Muscle layer of duodenum (tissue), 2 donors: ENCODE measurements around the gene NR2F6.

Experiments used
- H3K27ac ChIP-seq: one replicate; pipeline ENCODE4 v1.7.0; 2013; ENCODE audit warnings: mild to moderate bottlenecking, low read length
- H3K27me3 ChIP-seq: one replicate; pipeline ENCODE4 v1.7.0; 2013; ENCODE audit warnings: low read depth, mild to moderate bottlenecking, control low read depth, low read length
- H3K36me3 ChIP-seq, 2 donors: one replicate each; pipeline ENCODE4 v1.7.0; 2013; ENCODE audit warnings: low read length in 2 of 2, control low read depth in 1 of 2, mild to moderate bottlenecking in 1 of 2; ENCODE audit not compliant: insufficient read depth in 2 of 2, control insufficient read depth in 1 of 2
- H3K4me1 ChIP-seq, 2 donors: one replicate each; pipeline ENCODE4 v1.7.0; 2013; ENCODE audit warnings: low read length in 2 of 2, mild to moderate bottlenecking in 2 of 2, control low read depth in 1 of 2, moderate library complexity in 1 of 2; ENCODE audit not compliant: insufficient read depth in 2 of 2, control insufficient read depth in 1 of 2
- H3K4me3 ChIP-seq, 2 donors: one replicate each; pipeline ENCODE4 v1.7.0; 2013; ENCODE audit warnings: low read length in 2 of 2, low read depth in 1 of 2, mild to moderate bottlenecking in 1 of 2
- H3K9me3 ChIP-seq, 2 donors: one replicate each; pipeline ENCODE4 v1.7.0; 2013; ENCODE audit warnings: low read length in 2 of 2, control low read depth in 1 of 2, mild to moderate bottlenecking in 1 of 2; ENCODE audit not compliant: control insufficient read depth in 1 of 2
- donor health status: healthy.

Gene NR2F6

DNA sequence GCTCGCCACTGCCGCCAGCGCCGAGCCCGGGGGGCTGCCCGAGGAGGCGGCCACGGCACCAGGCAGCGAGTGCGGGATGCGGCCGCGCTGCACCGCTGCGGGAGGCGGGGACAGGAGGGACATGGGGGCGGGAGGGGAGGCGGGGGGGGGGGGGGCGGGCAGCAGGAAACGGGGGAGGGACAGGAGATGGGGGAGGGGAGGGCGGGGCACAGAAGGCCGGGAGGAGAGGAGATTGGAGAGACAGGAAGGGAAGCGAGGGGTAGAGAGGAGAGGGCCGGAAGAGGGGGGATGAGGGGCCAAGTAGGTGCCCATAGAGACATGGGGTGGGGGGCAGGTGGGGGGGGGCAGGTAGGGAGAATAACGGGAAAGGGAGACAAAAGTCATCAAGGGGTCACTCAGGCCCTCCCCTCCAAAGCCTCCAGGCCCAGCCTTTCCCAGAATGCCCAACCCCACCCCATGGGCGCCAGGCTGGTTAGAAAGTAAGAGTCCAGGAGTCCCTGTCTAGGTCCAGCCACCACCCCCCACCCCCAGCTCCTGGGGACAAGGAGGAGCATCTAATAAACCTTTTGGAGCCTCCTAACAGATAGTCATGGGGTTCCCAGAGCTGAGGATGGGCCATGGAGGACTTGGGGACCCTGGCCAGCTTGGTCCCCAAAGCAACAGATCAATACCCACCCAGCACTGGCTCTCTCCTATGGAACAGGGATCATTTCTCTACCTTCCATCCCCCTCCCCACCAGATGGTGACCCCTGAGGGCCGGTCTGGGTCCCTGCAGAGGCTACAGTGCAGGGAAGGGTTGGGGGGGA is 9.5 kb downstream of the NR2F6 start:
- H3K27me3 ChIP-seq: no peaks in the 10 kb centered on the region
- peaks cover 6 to 32% of the 10 kb centered on the region in 2 donors for H3K36me3 ChIP-seq
- peaks cover 0 to 12% of the 10 kb centered on the region in 2 donors for H3K4me1 ChIP-seq
- no peak overlapping the region for H3K27ac ChIP-seq
- H3K9me3 ChIP-seq: no peaks in the 10 kb centered on the region
- H3K4me3 ChIP-seq: peak overlapping the region in 1 of 2 donors; percentile 63

GRCh38 chr19:17235300-17235970 is 10.3 kb downstream of the NR2F6 start:
- Histone ChIP-seq H3K27me3 (no peaks in the 10 kb centered on the region), H3K4me3 (peak overlapping the region; percentile 33 to 63), H3K27ac (no peak overlapping the region), H3K4me1 (peaks cover 0 to 12% of the 10 kb centered on the region in 2 donors), H3K36me3 (peaks cover 11 to 33% of the 10 kb centered on the region in 2 donors), H3K9me3 (no peaks in the 10 kb centered on the region)

- Histone ChIP-seq H3K4me1 (peaks cover 0 to 12% of the 10 kb centered on the region in 2 donors), H3K36me3 (peaks cover 16 to 33% of the 10 kb centered on the region in 2 donors), H3K27ac (no peak overlapping the region), H3K9me3 (no peaks in the 10 kb centered on the region), H3K27me3 (no peaks in the 10 kb centered on the region), H3K4me3 (peak overlapping the region; percentile 33 to 63)
These were observed 10.8 kb downstream of the NR2F6 start for GRCh38 chr19:17234911-17235299.

DNA sequence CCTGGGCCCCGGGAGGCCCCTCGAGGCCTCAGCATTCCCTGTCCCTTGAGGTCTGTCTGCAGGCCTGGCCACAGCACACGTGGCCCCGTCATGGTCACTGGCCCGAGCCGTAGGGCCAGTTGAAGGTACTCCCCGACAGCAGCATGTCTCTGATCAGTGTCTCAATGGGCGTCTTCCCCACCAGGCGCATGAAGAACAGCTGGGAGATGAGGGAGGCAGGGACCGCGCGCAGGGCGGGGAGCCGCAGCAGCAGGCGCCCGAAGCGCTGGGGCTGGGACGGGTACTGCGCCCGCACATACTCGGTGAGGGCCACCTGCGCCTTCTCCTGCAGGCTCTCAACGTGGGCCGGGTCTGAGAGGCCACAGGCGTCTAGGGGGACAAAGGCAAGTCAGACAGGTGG is 13.5 kb downstream of the NR2F6 start:
- no peaks in the 10 kb centered on the region for H3K27me3 ChIP-seq

GRCh38 chr19:17229890-17230289 is 15.8 kb downstream of the NR2F6 start:
- no peak overlapping the region for H3K27ac ChIP-seq
- peaks cover 12 to 30% of the 10 kb centered on the region in 2 donors for H3K36me3 ChIP-seq
- H3K27me3 ChIP-seq: no peaks in the 10 kb centered on the region
- peaks cover 0 to 15% of the 10 kb centered on the region in 2 donors for H3K4me1 ChIP-seq
- no peak overlapping the region for H3K4me3 ChIP-seq
- H3K9me3 ChIP-seq: no peaks in the 10 kb centered on the region

More for the DNA sequence above, 13.5 kb downstream of the NR2F6 start:
- Histone ChIP-seq H3K27ac (no peak overlapping the region), H3K36me3 (peaks cover 12 to 30% of the 10 kb centered on the region in 2 donors), H3K9me3 (no peaks in the 10 kb centered on the region), H3K4me3 (no peak overlapping the region), H3K4me1 (peaks cover 0 to 13% of the 10 kb centered on the region in 2 donors)

- Histone ChIP-seq H3K27ac (no peak overlapping the region), H3K27me3 (no peaks in the 10 kb centered on the region), H3K9me3 (no peaks in the 10 kb centered on the region), H3K36me3 (peaks cover 12 to 30% of the 10 kb centered on the region in 2 donors), H3K4me1 (peaks cover 0 to 11% of the 10 kb centered on the region in 2 donors), H3K4me3 (no peak overlapping the region)
These were observed 17.8 kb downstream of the NR2F6 start for GRCh38 chr19:17227798-17228367.

- H3K4me1 ChIP-seq: peaks cover 0 to 11% of the 10 kb centered on the region in 2 donors
- peaks cover 12 to 16% of the 10 kb centered on the region in 2 donors for H3K36me3 ChIP-seq
- H3K4me3 ChIP-seq: peak within 1 kb of the TSS; percentile 52 to 74
- H3K27ac ChIP-seq: peak within 1 kb of the TSS; percentile 31
- H3K9me3 ChIP-seq: no peaks in the 10 kb centered on the region
- H3K27me3 ChIP-seq: no peaks in the 10 kb centered on the region
These were observed 19.5 kb downstream of the NR2F6 start, which contains the start of gene OCEL1 for GRCh38 chr19:17226002-17226933. TSS of gene OCEL1 (plus strand) at chr19:17226226. CDS start at chr19:17226248, 22 bp downstream.

GRCh38 chr19:17225053-17225452 is 20.7 kb downstream of the NR2F6 start:
- Histone ChIP-seq H3K4me3 (no peak overlapping the region), H3K36me3 (peaks cover 4 to 7% of the 10 kb centered on the region in 2 donors), H3K27ac (no peak overlapping the region), H3K4me1 (peaks cover 0 to 14% of the 10 kb centered on the region in 2 donors), H3K27me3 (no peaks in the 10 kb centered on the region), H3K9me3 (no peaks in the 10 kb centered on the region)

DNA sequence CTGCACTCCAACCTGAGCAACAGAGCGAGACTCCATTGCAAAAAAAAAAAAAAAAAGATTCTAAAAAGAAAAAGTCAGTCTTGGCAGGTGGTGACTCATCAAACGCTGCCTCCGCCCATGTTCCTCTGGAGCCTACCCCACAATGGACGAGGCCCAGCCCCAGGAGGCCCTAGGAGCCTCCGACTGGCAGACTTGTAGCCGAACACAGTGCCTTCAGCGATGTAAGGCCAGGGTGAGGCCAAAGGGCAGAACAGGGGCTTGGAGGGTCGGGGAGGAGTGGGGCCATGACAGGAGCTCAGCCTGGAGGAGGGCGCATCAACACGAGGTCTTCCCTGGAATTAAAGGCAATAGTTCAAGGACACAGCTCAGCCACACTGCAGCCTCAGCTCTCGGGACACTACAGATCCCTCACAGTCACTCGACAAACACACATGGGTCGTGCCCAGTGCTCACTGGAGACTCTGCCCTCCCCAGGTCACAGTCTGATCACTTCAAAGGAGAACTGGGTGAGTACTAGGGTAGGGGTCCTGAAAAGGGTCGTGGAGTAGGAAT is 25.4 kb downstream of the NR2F6 start:
- Histone ChIP-seq H3K4me1 (peaks cover 0 to 10% of the 10 kb centered on the region in 2 donors), H3K27ac (no peak overlapping the region), H3K4me3 (no peak overlapping the region), H3K9me3 (no peaks in the 10 kb centered on the region), H3K27me3 (no peaks in the 10 kb centered on the region), H3K36me3 (peaks cover 0 to 19% of the 10 kb centered on the region in 2 donors)

- Histone ChIP-seq H3K9me3 (no peaks in the 10 kb centered on the region), H3K27ac (no peak overlapping the region), H3K36me3 (peaks cover 0 to 19% of the 10 kb centered on the region in 2 donors), H3K27me3 (no peaks in the 10 kb centered on the region), H3K4me1 (peaks cover 3 to 15% of the 10 kb centered on the region in 2 donors), H3K4me3 (no peak overlapping the region)
These were observed 26.4 kb downstream of the NR2F6 start for GRCh38 chr19:17219286-17219685.
